IPS-18c (cell line): Measurements from ENCODE around the gene SLC35E1.

Experiments
- H3K4me3 ChIP-seq: 2 replicates; pipeline ENCODE4 v1.7.0; 2013; ENCODE audit warnings: low read depth, mild to moderate bottlenecking, low read length, moderate library complexity; ENCODE audit not compliant: insufficient read depth
- H3K9me3 ChIP-seq: one replicate; pipeline ENCODE4 v1.6.1; 2013; ENCODE audit warnings: mild to moderate bottlenecking, low read length, moderate library complexity; ENCODE audit not compliant: control insufficient read depth, insufficient read depth

SLC35E1 gene

DNA sequence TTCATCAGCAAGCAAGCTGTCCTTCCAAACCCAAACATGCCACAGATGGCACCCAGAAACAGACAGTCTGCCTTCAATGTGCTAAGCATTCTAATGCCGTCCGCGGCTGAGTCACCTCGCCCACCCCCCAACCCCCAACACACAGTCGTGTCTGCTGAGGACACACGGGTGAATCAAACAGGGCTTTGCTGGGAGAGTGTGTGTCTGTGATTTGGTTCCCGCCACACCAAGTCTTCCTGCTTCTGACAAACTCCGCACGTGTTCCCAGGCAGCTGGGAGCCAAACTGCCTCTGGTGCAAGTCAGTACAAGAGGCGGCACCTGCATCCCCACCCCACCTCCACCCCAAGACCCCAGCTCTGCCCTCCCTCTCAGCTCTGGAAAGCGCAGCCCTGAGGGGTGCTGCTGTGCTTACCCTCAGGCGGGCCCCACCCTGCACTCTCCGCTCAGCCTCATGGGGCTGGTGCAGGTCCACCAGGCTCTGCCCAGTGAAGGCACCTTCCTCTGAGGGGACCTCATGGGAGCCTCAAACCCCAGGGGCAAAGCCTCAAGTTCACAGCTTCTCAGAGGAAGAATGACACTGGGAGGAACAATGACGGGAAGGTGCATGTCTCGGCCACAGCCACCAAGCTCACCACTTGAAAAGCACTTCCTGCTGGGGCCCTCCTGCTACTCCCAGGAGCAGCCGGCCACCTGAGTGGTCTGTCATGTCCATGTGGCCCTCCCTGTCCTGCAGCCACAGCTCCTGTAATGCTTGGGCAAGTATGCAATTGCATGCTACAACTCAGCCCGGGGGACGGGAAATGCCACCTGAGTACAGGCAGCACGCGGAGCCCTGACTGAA is 15.0 kb upstream of the SLC35E1 start:
- no peak overlapping the region; the same call in 1 of the 2 replicates for H3K4me3 ChIP-seq

DNA sequence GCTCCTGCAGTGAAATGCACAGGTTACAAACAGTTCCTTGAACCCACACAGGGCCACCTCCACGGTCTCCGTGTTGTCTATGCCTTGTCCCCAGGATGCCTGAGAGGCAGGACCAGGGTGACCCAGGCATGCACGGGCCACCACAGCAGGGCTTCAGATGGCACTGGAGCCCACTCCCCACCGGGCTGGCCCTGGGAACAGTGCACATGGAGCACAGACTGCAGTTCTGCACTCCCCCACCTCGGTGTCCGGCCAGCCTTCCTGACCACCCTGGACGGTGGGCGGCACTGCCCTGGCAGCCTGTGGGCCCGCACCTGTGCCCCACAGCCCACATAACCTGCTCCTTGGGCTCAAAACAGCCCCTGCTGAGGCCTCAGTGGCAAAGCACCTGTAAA is 14.3 kb upstream of the SLC35E1 start:
- Histone ChIP-seq H3K4me3 (peak overlapping the region; percentile 28; the same call in 1 of the 2 replicates), H3K9me3 (no peaks in the 10 kb centered on the region)

More for the DNA sequence above, 15.0 kb upstream of the SLC35E1 start:
- no peaks in the 10 kb centered on the region for H3K9me3 ChIP-seq

DNA sequence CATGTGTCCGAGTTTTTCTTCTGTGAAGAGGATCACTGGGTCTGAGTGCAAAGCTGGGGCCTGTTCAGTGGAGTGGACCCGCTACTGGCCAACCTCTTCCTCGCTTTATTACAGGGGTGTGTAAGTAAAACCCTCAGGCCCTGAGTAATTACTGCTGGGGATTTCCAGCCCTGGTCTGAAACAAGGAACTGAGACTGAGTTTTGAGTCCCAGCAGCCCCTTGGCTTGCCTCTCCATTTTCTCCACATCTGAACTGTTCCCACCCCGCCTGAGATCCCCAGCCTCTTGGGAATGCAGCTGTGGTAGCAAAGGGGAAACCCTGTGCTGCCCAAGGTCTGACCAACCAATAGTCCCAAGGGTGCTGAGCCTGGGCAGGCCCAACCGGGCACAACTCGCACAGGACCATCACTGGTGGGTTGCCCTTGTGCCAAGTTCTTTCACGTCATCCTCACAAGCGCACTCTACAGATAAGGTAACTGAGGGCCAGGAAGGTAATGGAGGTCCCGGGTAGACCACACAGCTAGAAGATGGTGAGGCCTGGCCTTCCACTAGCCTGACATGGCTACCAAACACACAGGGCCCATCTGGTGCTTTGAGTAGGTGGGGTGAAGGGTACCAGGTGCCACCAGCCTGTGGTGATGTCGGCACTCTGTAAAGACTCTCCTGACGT is 13.7 kb upstream of the SLC35E1 start:
- Histone ChIP-seq H3K4me3 (peak overlapping the region; percentile 28; the same call in 1 of the 2 replicates), H3K9me3 (no peaks in the 10 kb centered on the region)

DNA sequence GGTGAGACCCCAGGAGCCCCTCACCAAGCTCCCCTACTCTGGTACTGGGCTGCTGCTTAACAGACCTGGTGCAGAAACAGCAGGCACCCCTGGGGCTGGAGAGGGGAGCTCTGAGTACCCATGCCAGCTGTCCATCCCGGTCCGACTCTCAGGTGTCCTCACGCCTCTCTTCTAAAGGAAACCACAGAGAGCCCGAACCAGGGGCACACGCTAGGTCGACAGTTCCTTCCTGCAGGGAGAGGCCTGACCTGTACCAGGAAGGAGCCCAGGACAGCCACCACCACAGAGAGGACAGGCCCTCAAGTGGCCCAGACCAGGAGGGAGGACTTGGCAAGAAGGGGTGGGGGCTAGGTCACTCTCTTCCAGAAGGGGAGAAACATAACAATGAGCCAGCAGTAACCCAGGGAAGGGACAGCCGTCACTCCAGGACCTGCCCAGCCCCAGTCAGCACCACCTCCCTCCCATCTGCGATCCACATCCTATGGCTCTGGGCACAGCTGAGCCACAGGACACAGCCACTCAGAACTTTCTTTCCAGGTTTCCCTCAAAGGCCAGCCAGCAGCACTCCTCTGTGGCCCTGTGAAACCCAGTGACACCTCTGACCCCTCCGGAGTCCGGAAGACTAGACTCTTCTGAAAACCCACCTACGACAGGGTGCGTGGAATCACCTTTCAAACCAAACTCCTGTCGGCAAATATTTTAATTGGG is 13.0 kb upstream of the SLC35E1 start:
- no peaks in the 10 kb centered on the region for H3K9me3 ChIP-seq
- no peak overlapping the region for H3K4me3 ChIP-seq

DNA sequence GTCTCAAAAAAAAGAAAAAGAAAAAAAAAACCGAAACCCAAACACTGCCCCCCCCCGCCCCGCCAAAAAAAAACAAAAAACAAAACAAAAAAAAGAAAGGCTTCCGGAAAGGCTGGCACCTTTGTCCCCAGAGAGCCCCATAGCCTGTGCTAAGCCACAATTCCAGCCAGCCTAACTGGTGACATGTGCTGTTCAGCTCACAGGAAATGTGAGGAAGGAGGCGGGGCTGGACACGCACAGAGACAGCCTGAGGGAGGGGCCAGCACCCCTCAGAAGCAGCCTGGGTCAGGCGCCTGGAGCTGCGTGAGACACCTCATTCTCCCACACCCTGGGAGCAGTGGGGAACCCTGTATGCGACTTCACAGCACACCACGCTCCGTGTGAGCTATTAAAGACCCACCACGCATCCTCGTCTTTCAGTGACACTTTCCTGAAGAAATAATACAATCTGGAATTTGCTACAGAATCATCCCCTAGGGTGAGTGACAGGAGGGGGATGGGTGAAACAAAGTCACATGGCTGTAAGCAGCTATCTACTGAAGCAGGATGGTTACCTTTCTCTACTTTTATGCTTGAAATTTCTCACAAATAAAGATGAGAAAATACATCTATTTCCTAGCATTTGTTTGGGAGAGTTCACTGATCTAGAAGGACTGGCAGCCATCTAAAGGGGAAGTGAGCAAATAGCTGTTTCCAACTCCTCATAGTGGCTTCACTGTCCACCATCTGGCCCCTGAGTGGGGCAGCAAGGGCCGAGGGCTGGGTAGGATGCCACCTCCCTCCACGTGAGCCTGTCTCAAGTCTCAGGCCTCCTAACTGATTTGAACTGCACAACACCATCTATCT is 12.3 kb upstream of the SLC35E1 start:
- Histone ChIP-seq H3K9me3 (no peaks in the 10 kb centered on the region), H3K4me3 (no peak overlapping the region)

DNA sequence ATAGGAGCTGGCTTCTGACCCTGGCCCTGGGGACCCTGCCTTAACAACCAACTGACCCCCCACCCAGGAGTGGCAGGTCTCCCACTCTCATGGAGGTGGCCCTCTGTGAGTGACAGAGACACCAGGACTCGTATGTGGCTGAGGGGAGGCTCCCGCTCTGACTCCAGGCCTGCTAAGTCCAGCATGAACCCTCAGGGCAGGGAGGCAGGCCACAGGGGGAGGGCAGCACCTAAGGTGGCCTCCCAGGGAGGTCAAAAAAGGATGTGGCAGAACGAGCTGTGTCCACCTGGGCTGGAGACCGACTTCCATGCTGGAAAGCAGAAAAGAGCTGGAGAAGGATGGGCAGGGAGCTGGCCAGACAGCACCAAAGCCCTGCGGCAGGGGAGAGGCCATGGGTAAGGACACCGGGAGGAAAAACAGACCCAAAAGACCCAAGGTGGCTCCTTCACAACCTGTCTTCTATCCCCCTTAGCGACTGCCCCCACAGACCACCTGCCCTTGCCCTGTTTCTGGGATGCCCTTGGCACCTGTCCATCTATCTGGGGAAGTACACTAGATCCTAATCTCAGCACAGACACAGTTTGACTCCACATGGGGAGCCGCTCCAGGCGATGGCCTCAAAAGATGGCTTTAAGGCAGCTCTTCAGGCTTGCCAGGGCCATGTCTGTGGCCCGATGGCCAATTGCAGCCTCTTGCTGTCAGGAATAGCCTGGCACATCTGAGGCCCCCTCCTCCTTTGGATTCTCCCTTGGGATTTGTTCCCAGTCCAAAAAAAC is 10.5 kb upstream of the SLC35E1 start:
- H3K9me3 ChIP-seq = no peaks in the 10 kb centered on the region
- H3K4me3 ChIP-seq = no peak overlapping the region

DNA sequence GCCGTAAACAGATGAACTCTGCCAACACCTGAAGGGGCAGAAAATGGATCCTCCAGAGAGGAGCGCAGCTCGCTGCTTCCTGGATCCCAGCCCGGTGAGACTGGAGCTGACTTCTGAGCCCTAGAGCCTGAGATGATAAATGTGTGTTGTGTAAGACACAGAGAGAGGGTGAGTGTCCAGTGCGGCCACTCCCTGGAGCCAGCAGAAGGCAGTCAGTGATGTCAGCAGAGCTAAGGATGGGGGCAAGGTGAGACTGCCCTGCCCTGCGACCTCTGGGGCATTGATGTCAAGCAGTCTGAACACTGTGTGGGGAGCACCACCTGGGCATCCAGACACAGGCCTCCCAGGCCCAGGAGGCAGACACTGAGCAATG is 9.7 kb upstream of the SLC35E1 start:
- Histone ChIP-seq H3K9me3 (no peaks in the 10 kb centered on the region), H3K4me3 (no peak overlapping the region)

DNA sequence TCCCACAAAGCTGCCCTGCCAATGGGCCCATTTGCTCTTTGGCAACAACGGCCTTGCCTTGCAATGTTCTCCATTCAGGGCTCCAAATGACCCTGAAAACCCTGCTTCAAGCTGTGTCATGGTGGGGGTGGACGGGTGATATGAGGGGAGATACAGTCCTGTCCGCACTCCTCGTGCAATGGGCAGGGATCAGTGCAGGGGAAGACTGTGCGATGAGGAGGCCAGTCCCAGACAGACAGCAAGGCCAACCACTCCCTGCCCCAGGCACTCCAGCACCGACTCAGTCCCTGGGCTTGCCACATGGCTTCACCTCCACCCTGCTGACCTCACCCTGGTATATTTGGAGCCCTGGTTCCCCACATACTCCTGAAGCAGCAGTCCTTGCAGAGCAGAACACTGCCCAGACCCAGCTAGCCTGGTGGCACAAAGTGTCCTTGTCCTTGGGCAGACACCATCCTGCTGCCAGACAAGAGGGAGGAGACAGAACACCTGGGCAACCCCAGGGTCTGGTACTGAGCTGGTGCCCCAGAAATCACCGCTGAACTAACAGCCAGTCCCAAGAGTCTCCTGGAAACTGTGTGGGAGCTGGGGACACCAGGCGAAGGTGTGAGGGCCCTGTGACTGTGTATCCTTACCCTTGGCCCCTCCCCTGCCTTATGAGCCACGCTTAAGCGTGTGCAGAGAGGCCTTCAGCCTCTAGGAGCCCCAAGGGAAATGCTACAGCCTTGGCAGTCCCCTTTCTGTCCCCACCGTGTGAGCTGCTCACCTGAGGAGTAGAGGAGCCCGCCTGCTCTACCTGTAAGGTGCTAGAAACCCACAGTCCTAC is 9.1 kb upstream of the SLC35E1 start:
- Histone ChIP-seq H3K4me3 (no peak overlapping the region), H3K9me3 (no peaks in the 10 kb centered on the region)

DNA sequence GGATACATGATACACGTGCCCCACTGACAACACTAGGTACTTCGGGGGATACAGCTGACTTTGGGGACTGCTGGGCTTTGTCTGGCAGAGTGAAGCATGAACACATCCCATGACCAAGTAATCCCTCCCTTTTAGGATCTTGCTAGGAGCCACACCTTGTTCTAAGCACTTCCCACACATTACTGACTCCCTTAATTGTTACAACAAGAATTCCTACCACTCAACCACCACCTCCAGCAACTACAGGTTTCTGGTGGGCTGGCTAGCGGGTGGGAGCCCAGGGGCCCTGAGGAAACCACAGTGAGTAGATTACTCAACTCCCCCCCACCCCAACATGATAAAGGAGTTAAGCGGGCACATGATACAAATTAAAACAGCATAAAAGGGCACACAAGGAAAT is 7.2 kb upstream of the SLC35E1 start:
- Histone ChIP-seq H3K4me3 (no peak overlapping the region), H3K9me3 (no peaks in the 10 kb centered on the region)

DNA sequence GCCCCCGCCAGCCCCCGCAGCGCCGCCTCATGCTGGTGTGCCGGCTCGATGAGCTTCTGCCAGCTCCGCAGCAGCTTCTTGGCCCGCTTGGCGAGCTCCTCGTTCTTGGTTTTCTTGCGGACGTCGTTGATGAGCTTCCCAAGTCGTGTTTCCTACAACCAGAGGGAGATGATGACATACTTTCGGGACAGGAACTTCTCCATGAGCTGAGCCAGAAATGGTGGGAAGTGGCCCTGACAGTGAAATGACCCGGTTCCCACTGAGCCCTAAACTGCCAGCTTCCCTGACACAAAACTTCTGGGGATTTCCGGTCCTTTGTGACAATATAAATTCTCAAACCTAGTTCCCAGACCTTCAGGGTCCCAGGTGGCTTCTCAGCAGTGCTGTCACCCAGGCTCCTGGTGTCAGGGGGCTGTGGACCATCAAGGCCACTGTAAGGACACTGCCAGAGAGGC is 5.3 kb upstream of the SLC35E1 start:
- no peaks in the 10 kb centered on the region for H3K9me3 ChIP-seq
- no peak overlapping the region for H3K4me3 ChIP-seq

DNA sequence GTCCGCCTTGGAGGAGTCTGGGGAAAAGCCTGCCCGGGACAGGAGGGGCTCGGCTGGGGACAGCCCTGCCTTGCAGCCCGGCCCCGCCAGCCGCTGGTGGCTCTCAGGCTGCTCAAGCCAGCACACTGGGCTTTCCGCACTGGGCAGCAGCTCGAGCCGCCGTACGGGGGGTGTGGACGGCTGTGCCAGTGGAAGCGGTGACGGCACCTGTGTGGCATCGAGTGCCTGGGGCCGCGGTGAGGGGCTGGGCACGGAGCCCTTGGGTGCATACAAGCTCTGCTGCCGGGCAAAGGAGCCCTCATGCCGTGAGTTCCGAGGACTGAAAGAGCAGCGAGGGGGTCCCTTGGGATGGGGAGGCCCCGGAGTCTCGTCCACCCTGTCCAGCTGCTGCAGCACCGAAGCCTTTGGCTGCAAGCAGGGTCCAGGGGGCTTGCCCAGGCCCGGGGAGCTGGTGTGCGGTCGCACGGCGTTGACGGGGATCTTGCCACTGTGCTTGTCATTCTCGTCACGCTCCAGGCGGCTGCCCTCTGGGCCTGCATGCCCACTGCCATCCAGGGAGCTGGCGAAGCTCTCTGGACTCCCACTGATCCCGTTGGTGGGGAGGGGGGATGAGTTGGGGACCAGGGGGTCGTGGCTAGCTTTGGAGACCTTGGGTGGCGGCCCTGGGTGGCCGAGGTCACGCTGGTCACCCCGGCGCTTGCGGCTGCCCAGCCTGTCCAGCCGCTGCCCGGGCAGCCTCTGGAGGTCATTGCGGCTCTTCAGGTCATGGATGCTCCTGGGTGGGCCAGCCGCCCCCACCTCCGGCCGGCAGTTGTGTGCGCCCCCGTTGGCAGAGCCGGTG is 4.7 kb upstream of the SLC35E1 start:
- H3K4me3 ChIP-seq = no peak overlapping the region
- no peaks in the 10 kb centered on the region for H3K9me3 ChIP-seq

DNA sequence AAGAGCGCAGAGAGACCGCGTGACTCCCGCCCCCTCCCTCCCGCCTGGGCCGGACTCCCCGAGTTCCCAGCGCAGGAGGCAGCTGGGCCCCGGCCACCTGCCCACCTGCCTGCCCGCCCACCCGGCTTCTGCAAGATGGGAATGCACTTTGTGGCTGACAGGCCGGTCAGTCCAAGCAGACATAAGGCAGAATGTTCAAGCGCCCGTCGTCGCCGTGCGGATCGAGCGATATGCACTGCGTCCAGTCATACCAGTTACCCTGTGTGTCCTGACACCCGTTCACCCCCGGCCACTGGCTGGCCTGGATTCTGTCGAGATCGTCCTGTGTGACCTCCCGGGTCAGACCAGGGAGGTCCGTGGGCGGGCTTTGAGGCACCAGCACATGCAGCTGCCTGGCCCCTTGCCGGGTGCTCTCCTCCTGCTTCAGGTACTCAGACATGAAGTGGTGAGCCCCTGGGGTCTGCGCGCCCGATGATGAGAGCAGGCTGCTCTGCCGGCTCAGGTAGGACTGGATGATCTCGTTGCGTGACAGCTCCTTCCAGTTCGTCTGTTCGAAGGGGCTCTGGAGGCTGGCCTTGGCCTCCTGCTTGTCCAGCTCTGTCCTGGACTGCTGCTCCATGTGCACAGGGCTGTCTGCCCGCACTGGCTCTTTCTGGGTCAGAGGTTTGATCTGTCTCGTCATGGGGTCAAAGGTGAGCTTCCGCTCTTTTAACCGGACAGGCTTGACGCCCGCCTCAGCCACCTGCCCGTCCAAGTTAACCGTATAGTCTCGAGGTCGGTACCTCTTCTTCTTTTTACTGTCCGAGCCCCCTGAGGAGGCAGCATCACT is 3.9 kb upstream of the SLC35E1 start:
- H3K4me3 ChIP-seq = no peak overlapping the region
- H3K9me3 ChIP-seq = no peaks in the 10 kb centered on the region

DNA sequence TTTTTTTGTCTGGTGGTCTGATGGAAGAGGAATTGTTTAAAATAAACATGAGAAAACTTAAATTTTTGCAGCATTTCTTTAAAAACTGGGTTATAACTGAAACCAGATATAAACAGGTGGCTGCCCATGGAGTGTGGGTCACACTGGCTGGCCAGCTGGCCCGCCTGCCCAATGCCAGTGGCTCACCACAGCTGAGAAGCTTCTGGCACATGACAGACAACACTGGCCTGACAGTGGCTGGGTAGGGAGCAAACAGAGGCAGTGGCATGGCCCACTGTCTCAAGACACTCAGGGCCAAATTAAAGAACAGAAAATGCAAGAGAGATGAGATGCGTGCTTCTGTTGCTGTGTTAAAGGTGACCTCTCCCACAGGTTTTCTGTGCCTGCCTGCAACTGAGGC is 3.1 kb upstream of the SLC35E1 start:
- H3K9me3 ChIP-seq = no peaks in the 10 kb centered on the region

DNA sequence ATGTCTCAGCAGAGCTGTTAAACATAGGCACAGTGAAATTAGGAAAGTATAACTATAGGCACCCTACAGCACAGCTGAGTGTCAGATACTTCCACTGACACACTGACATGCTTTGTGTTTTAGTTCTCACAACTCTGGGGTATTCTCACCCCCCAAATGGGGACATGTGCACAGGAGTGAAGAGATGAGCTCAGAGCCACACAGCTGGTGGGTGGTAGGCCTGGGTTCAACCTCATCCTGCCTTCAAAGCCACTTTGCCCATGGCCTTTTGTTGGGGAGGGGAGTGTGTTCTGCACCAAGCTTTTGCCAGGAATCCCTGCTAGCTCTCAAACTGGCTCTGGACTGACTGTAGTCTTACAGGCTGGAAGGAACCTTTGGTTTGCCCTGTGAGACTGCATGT is 1.7 kb upstream of the SLC35E1 start:
- no peak overlapping the region for H3K4me3 ChIP-seq
- no peaks in the 10 kb centered on the region for H3K9me3 ChIP-seq

More for the DNA sequence above, 3.1 kb upstream of the SLC35E1 start:
- H3K4me3 ChIP-seq = no peak overlapping the region
